HEK293T (cell line): ENCODE measurements around the gene PGAP2.

Experiments used
- CTCF ChIA-PET: fragments of 350-600 bp; formaldehyde crosslinking; extraction: SDS; loops from one replicate; lab custom pipeline; 2021; ENCODE audit warnings: antibody characterized with exemption, inconsistent platforms; lab: Yijun Ruan, JAX
- POLR2A ChIA-PET: fragments of 350-600 bp; formaldehyde crosslinking; extraction: SDS; loops from one replicate; lab custom pipeline; 2020; ENCODE audit warnings: antibody characterized with exemption, inconsistent platforms; lab: Yijun Ruan, JAX
- DNase-seq: peaks from one replicate; pipeline ENCODE4 v3.0.0; 2012; ENCODE audit warnings: mixed read lengths; ENCODE audit errors: extremely low spot score
- ARNT ChIP-seq: fragments of 450-650 bp; IDR thresholded peaks from 2 replicates; pipeline ENCODE4 v1.6.1; 2017; ENCODE audit warnings: mild to moderate bottlenecking
- BHLHE40 ChIP-seq: fragments of 450-650 bp; IDR thresholded peaks from 2 replicates; pipeline ENCODE4 v1.6.1; 2016; ENCODE audit warnings: mild to moderate bottlenecking, moderate library complexity, borderline replicate concordance
- CTBP1 ChIP-seq: fragments of 450-650 bp; IDR thresholded peaks from 2 replicates; pipeline ENCODE4 v1.6.1; 2016; ENCODE audit warnings: borderline replicate concordance
- ELF4 ChIP-seq: fragments of 450-650 bp; IDR thresholded peaks from 2 replicates; pipeline ENCODE4 v1.6.1; 2017; ENCODE audit warnings: antibody characterized with exemption
- FOXA1 ChIP-seq: fragments of 450-650 bp; IDR thresholded peaks from 2 replicates; pipeline ENCODE4 v1.6.1; 2016; ENCODE audit warnings: mild to moderate bottlenecking
- FOXK2 ChIP-seq: fragments of 450-650 bp; IDR thresholded peaks from 2 replicates; pipeline ENCODE4 v1.6.1; 2016; ENCODE audit warnings: mild to moderate bottlenecking
- FOXM1 ChIP-seq: fragments of 450-650 bp; IDR thresholded peaks from 2 replicates; pipeline ENCODE4 v1.6.1; 2017; ENCODE audit warnings: mild to moderate bottlenecking, borderline replicate concordance
- HDGF ChIP-seq: fragments of 450-650 bp; IDR thresholded peaks from 2 replicates; pipeline ENCODE4 v1.6.1; 2017; ENCODE audit warnings: antibody characterized with exemption, borderline replicate concordance
- L3MBTL2 ChIP-seq: fragments of 450-650 bp; conservative IDR thresholded peaks from 2 replicates; pipeline ENCODE4 v1.6.1; 2016; ENCODE audit warnings: mild to moderate bottlenecking
- LEF1 ChIP-seq: fragments of 450-650 bp; IDR thresholded peaks from 2 replicates; pipeline ENCODE4 v1.6.1; 2017; ENCODE audit warnings: mild to moderate bottlenecking, borderline replicate concordance
- NFRKB ChIP-seq: fragments of 450-650 bp; IDR thresholded peaks from 2 replicates; pipeline ENCODE4 v1.6.1; 2016; ENCODE audit warnings: mild to moderate bottlenecking, moderate library complexity
- PKNOX1 ChIP-seq: fragments of 450-650 bp; IDR thresholded peaks from 2 replicates; pipeline ENCODE4 v1.6.1; 2016
- SP1 ChIP-seq: fragments of 450-650 bp; IDR thresholded peaks from 2 replicates; pipeline ENCODE4 v1.6.1; 2017
- SUZ12 ChIP-seq: fragments of 450-650 bp; IDR thresholded peaks from 2 replicates; pipeline ENCODE4 v1.6.1; 2016; ENCODE audit warnings: mild to moderate bottlenecking
- TARDBP ChIP-seq: fragments of 450-650 bp; IDR thresholded peaks from 2 replicates; pipeline ENCODE4 v1.6.1; 2016
- ZNF384 ChIP-seq: fragments of 450-650 bp; IDR thresholded peaks from 2 replicates; pipeline ENCODE4 v1.6.1; 2016

The PGAP2 gene

DNA sequence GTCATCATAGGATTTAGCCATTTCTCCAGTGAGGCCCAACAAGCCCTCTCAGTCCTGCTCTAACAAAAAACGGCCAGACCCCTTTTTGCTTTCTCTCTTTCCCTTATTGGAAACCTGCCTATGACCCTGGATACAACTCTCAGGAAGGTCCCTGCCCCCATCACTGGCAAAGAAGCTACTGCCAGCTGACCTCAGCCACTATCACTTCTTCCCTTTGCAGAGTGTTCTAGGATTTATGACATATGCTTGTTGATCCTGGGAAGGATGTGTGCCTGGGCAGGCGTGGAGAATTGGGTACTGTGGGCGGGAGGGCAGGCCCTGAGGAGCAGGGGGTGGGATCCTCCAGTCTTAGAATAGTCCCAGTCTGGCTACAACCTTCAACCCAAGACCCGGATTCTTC lies 7.5 kb downstream of the PGAP2 start:
- no peak for DNase-seq
- TF ChIP-seq TARDBP (no peak), LEF1 (no peak)
- CTCF ChIA-PET, result no interaction called here
- POLR2A ChIA-PET, result no interaction called here

DNA sequence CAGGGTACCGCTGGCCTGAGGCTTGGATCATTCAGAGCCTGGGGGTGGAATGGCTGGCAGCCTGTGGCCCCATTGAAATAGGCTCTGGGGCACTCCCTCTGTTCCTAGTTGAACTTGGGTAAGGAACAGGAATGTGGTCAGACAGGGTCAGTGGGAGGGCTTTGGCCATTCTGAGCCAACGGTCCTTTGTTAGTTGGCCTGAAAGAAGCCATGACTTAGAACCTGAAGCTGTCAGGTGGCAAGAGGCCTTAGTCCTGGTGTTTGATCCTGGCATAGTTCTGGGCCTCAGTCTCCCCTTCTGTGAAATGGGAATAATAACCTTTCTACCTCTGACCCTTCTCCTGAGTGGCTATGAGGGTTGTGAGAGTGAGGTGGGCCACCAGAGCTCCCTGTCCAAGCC lies 8.3 kb downstream of the PGAP2 start:
- POLR2A ChIA-PET, result no interaction called here
- no peak for TF ChIP-seq TARDBP
- no peak for TF ChIP-seq FOXM1
- TF ChIP-seq ELF4, result no peak
- no peak for TF ChIP-seq HDGF
- TF ChIP-seq BHLHE40, result no peak
- no peak for TF ChIP-seq ZNF384
- no peak for TF ChIP-seq FOXK2
- no peak for TF ChIP-seq L3MBTL2
- no peak for TF ChIP-seq PKNOX1
- TF ChIP-seq LEF1, result no peak
- no peak for TF ChIP-seq SP1
- TF ChIP-seq NFRKB, result no peak
- no peak for TF ChIP-seq CTBP1
- TF ChIP-seq SUZ12, result no peak
- CTCF ChIA-PET, result no interaction called here
- DNase-seq, result no peak

GRCh38 chr11:3817181-3817800 lies 8.9 kb downstream of the PGAP2 start:
- no peak for TF ChIP-seq SUZ12
- no peak for TF ChIP-seq PKNOX1
- TF ChIP-seq TARDBP, result no peak
- no peak for TF ChIP-seq CTBP1
- no peak for TF ChIP-seq ZNF384
- no peak for TF ChIP-seq LEF1
- no peak for TF ChIP-seq L3MBTL2
- no peak for TF ChIP-seq NFRKB
- no peak for TF ChIP-seq SP1
- CTCF ChIA-PET, result no interaction called here
- POLR2A ChIA-PET, result no interaction called here
- DNase-seq, result no peak

DNA sequence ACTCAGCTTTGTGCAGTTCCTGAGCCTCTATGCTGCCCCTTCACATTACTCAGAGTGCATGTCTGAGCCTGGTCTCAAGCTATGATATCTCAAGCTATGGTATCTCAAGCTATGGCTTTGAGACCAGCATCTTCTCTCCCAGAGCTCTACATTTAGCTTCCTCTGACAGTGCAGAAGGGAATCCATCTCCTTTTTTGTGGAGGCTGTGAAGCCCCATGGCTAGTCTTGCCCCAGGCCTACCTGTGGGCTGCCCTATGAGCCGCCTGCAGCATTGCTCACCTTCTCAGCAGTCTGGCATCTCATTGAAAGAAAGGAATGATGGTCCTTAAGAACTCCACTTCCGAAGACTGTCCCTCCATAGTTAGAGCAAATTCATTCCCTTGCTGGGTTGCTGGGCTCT lies 12.6 kb downstream of the PGAP2 start:
- POLR2A ChIA-PET, result no interaction called here
- CTCF ChIA-PET, result interaction anchor here (2.6 kb wide), 1 partner anchor 11 kb away, joined by 8 read pairs; no protein-coding TSS in a partner anchor

GRCh38 chr11:3822312-3822711 lies 14.0 kb downstream of the PGAP2 start:
- DNase-seq, result no peak
- no peak for TF ChIP-seq HDGF
- TF ChIP-seq SUZ12, result no peak
- TF ChIP-seq ZNF384, result no peak
- CTCF ChIA-PET, result interaction anchor here (0.6 kb wide), 1 partner anchor 11 kb away, joined by 3 read pairs; no protein-coding TSS in a partner anchor
- POLR2A ChIA-PET, result no interaction called here

More for the DNA sequence above, 12.6 kb downstream of the PGAP2 start:
- DNase-seq, result no peak
- TF ChIP-seq SUZ12, result no peak
- TF ChIP-seq HDGF, result no peak
- TF ChIP-seq ELF4, result no peak
- TF ChIP-seq PKNOX1, result no peak
- TF ChIP-seq FOXM1, result no peak
- no peak for TF ChIP-seq LEF1
- no peak for TF ChIP-seq NFRKB
- no peak for TF ChIP-seq L3MBTL2
- no peak for TF ChIP-seq FOXA1
- no peak for TF ChIP-seq ARNT
- no peak for TF ChIP-seq TARDBP

DNA sequence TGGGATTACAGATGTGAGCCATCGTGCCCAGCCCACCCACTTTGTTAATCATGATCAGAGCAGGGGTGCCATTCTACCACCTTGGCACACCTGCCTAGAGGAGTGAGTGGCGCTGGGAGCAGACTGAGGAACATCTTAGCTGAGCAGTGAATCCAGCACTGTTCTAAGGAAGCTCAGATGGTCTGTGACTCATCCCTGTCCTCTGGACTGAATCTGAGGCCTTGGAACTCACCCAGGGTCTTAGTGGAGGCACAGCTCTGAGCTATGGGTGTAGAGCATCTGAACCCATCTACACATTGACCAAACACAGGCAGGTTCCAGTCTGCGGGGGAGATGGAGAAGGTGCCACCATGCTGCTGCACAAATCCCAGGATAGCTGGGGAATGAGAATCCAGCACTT lies 14.9 kb downstream of the PGAP2 start:
- ChIA-PET CTCF (interaction anchor here (1.4 kb wide), 1 partner anchor 15 kb away, joined by 5 read pairs; the partner anchor contains the start of gene PGAP2), POLR2A (interaction anchor here (1.3 kb wide), 1 partner anchor 18 kb away, joined by 4 read pairs; no protein-coding TSS in a partner anchor)
- no peak for TF ChIP-seq SP1
- no peak for TF ChIP-seq NFRKB
- no peak for DNase-seq

GRCh38 chr11:3823762-3824506 lies 15.6 kb downstream of the PGAP2 start:
- TF ChIP-seq SUZ12 (no peak), L3MBTL2 (no peak), HDGF (no peak), FOXA1 (no peak), PKNOX1 (no peak), FOXK2 (no peak), ELF4 (no peak), NFRKB (no peak), CTBP1 (no peak), SP1 (no peak), ARNT (no peak), ZNF384 (no peak), FOXM1 (no peak), BHLHE40 (no peak)
- no peak for DNase-seq
- ChIA-PET POLR2A (interaction anchor here (1.3 kb wide), 1 partner anchor 18 kb away, joined by 4 read pairs; no protein-coding TSS in a partner anchor), CTCF (interaction anchor here (1.4 kb wide), 1 partner anchor 16 kb away, joined by 5 read pairs; the partner anchor contains the start of gene PGAP2)
